SK-N-SH (cell line): Measurements from ENCODE around the gene ARHGAP23. TPM values are rescaled to one million over a fixed set of nuclear protein-coding genes. Genes with fewer than 3 reads are reported as not detected.

Source experiments
- CTCF ChIA-PET: fragments of 300-600, 350-600 bp; formaldehyde crosslinking; extraction: SDS; loops from one replicate; lab custom pipeline; 2021; lab: Yijun Ruan, JAX
- POLR2A ChIA-PET: fragments of 350-600 bp; sonication (Branson Sonifier 250); formaldehyde crosslinking; extraction: SDS; loops from one replicate; lab custom pipeline; 2020; ENCODE audit warnings: antibody characterized with exemption, inconsistent platforms; lab: Yijun Ruan, JAX
- DNase-seq: peaks from one replicate; pipeline ENCODE4 v3.0.0; 2012
- H2AFZ ChIP-seq: fragments of 200-600 bp; sonication (generic); 2 replicates; pipeline ENCODE4 v1.8.1; 2016; ENCODE audit warnings: antibody characterized with exemption, mild to moderate bottlenecking, low read depth
- H3F3A ChIP-seq: fragments of 200-600 bp; sonication (generic); replicated peaks from 2 replicates; pipeline ENCODE3; 2016; ENCODE audit warnings: antibody characterized with exemption, mild to moderate bottlenecking; ENCODE audit not compliant: insufficient read depth
- H3K27ac ChIP-seq, 2 experiments: fragments of 200-500 bp in 1 of 2; fragments of 200-600 bp in 1 of 2; sonication (Bioruptor generic) in 1 of 2; sonication (generic), shearing (Covaris generic) in 1 of 2; 2 replicates each; pipeline versions ENCODE4 v1.5.1 to v1.6.1; 2014 to 2016; ENCODE audit warnings: low read depth in 2 of 2, inconsistent platforms in 1 of 2, low read length in 1 of 2, mild to moderate bottlenecking in 1 of 2, mixed read lengths in 1 of 2
- H3K27me3 ChIP-seq: fragments of 200-600 bp; sonication (generic), shearing (Covaris generic); 2 replicates; pipeline ENCODE4 v1.6.1; 2016; ENCODE audit warnings: mixed run types; ENCODE audit not compliant: insufficient read depth
- H3K36me3 ChIP-seq, 2 experiments: fragments of 200-500 bp in 1 of 2; fragments of 200-600 bp in 1 of 2; sonication (Bioruptor generic) in 1 of 2; sonication (generic) in 1 of 2; replicated peaks in 1 of 2; 2 replicates each; pipeline versions ENCODE3 to v1.5.1; 2014 to 2016; ENCODE audit warnings: low read length in 1 of 2, mild to moderate bottlenecking in 1 of 2; ENCODE audit not compliant: insufficient read depth in 2 of 2, control insufficient read depth in 1 of 2
- H3K4me1 ChIP-seq, 2 experiments: fragments of 200-500 bp in 1 of 2; fragments of 200-600 bp in 1 of 2; sonication (Bioruptor generic) in 1 of 2; sonication (generic), shearing (Covaris generic) in 1 of 2; 2 replicates each; pipeline versions ENCODE4 v1.5.1 to v1.6.1; 2014 to 2016; ENCODE audit warnings: low read depth in 1 of 2, low read length in 1 of 2, mixed run types in 1 of 2; ENCODE audit not compliant: insufficient read depth in 2 of 2, control insufficient read depth in 1 of 2
- H3K4me2 ChIP-seq: fragments of 200-600 bp; sonication (generic), shearing (Covaris generic); 2 replicates; pipeline ENCODE4 v1.6.1; 2017; ENCODE audit warnings: mixed run types
- H3K4me3 ChIP-seq, 2 experiments: fragments of 200-500 bp in 1 of 2; fragments of 200-600 bp in 1 of 2; sonication (Bioruptor generic) in 1 of 2; sonication (generic), shearing (Covaris generic) in 1 of 2; 2 replicates each; pipeline versions ENCODE4 v1.5.1 to v1.8.1; 2014 to 2016; ENCODE audit warnings: low read depth in 2 of 2, inconsistent platforms in 1 of 2, low read length in 1 of 2, mild to moderate bottlenecking in 1 of 2, mixed read lengths in 1 of 2, moderate library complexity in 1 of 2
- H3K79me2 ChIP-seq: fragments of 200-600 bp; sonication (generic); 2 replicates; pipeline ENCODE4 v1.8.1; 2017; ENCODE audit warnings: mild to moderate bottlenecking; ENCODE audit not compliant: insufficient read depth
- H3K9ac ChIP-seq: fragments of 200-600 bp; sonication (generic); 2 replicates; pipeline ENCODE4 v1.6.1; 2017; ENCODE audit warnings: mixed run types
- H3K9me2 ChIP-seq: fragments of 200-600 bp; sonication (generic); 2 replicates; pipeline ENCODE4 v1.6.1; 2017; ENCODE audit warnings: mixed run types
- H3K9me3 ChIP-seq: fragments of 200-600 bp; sonication (generic); 2 replicates; pipeline ENCODE4 v1.6.1; 2017; ENCODE audit warnings: mixed run types, mild to moderate bottlenecking, moderate library complexity
- H4K20me1 ChIP-seq: fragments of 200-600 bp; sonication (generic); 2 replicates; pipeline ENCODE4 v1.6.1; 2017; ENCODE audit warnings: mild to moderate bottlenecking, mixed run types; ENCODE audit not compliant: insufficient read depth
- EZH2phosphoT487 ChIP-seq: fragments of 200-600 bp; sonication (generic); IDR thresholded peaks from 2 replicates; pipeline ENCODE4 v1.6.1; 2017; ENCODE audit warnings: low read depth, mixed run types, mild to moderate bottlenecking, antibody characterized with exemption, moderate library complexity, borderline replicate concordance
- FOXJ3 ChIP-seq: sonication (generic); formaldehyde crosslinking; IDR thresholded peaks from 2 replicates; pipeline ENCODE4 v1.5.1; 2020; ENCODE audit warnings: mild to moderate bottlenecking, missing genetic modification reagents
- JUND ChIP-seq: IDR thresholded peaks from 2 replicates; pipeline ENCODE4 v1.4.0; 2012
- MXI1 ChIP-seq: IDR thresholded peaks from 2 replicates; pipeline ENCODE4 v1.6.1; 2012; ENCODE audit warnings: mild to moderate bottlenecking, low read depth, low read length, improper control_type of control experiment
- NRF1 ChIP-seq: IDR thresholded peaks from 2 replicates; pipeline ENCODE4 v1.6.1; 2012; ENCODE audit warnings: low read depth, mild to moderate bottlenecking, low read length
- POLR2AphosphoS5 ChIP-seq: IDR thresholded peaks from 2 replicates; pipeline ENCODE4 v1.6.1; 2012; ENCODE audit warnings: low read depth, low read length
- RCOR1 ChIP-seq: fragments of 150-350 bp; IDR thresholded peaks from 2 replicates; pipeline ENCODE4 v1.6.1; 2017; ENCODE audit warnings: antibody characterized with exemption, low read length
- RFX5 ChIP-seq: IDR thresholded peaks from 2 replicates; pipeline ENCODE4 v1.6.1; 2012; ENCODE audit warnings: mild to moderate bottlenecking, improper control_type of control experiment, low read length
- TAF1 ChIP-seq: IDR thresholded peaks from 2 replicates; pipeline ENCODE4 v1.6.1; 2012; ENCODE audit warnings: low read depth, mild to moderate bottlenecking, low read length, moderate library complexity, borderline replicate concordance
- TEAD4 ChIP-seq: IDR thresholded peaks from 2 replicates; pipeline ENCODE4 v1.4.0; 2012; ENCODE audit warnings: mild to moderate bottlenecking, borderline replicate concordance; ENCODE audit not compliant: insufficient read depth
- WGBS: methylation state at CpG from one replicate; pipeline ENCODE4 v1.1.6; 2017; ENCODE audit warnings: low lambda C conversion rate; 5-methylcytosine and 5-hydroxymethylcytosine counted together
- polyA plus RNA-seq, 3 experiments: library from polyadenylated mRNA; depleted of rRNA; stranded (reverse); fragments of >200 nt; gene quantifications; 2 replicates each; pipeline ENCODE4 v1.2.3, GENCODE V29; 2012
- TF ChIP-seq, protein P1 (sequence below): fragments of 200-600 bp; sonication (generic); IDR thresholded peaks from 2 replicates; pipeline ENCODE4 v1.6.1; 2017; ENCODE audit warnings: antibody characterized with exemption, mild to moderate bottlenecking, moderate library complexity
- TF ChIP-seq, protein P2 (sequence below): fragments of 150-350 bp; IDR thresholded peaks from 2 replicates; pipeline ENCODE4 v1.6.1; 2017; ENCODE audit warnings: antibody characterized with exemption, low read length, low read depth, borderline replicate concordance
- TF ChIP-seq, protein P3 (sequence below): IDR thresholded peaks from 2 replicates; pipeline ENCODE4 v1.4.0; 2012; ENCODE audit warnings: low read depth, borderline replicate concordance
- TF ChIP-seq, protein P4 (sequence below): IDR thresholded peaks from 2 replicates; pipeline ENCODE4 v1.4.0; 2012; ENCODE audit warnings: low read depth, borderline replicate concordance

ARHGAP23 gene
- polyA plus RNA-seq, 1 of the 3 experiments (the other 2 are of a cell fraction): 19.2 TPM

DNA sequence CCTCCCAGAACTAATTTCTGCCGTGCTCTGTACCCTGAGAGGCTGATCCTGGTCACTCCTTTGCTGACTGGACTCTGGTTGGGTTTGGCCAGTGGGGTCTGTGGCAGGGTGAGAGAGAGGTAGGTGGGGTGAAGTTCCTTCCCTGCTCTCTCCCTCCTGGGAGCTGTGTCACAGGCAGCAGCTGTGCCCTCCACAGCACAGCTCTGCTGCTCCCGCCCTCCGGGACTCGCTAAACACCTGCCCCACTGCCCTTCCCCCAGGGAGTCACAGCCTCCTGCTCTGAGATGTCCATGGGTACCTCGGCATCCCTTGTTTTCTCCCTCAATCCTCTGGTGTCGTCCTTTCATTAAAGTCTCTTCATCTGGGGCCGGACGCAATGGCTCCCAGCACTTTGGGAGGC is 111.1 kb downstream of the ARHGAP23 start:
- no peak overlapping the region for H3K4me2 ChIP-seq
- ChIA-PET POLR2A (no interaction called here), CTCF (interaction anchor here (1.0 to 7.8 kb wide), 3 partner anchors 19 to 128 kb away, joined by 7 to 57 read pairs (median 32); no protein-coding TSS in a partner anchor)
- no peaks in the 10 kb centered on the region for H3K9me3 ChIP-seq
- no peaks in the 10 kb centered on the region for H3K4me1 ChIP-seq
- H4K20me1 ChIP-seq: no peaks in the 10 kb centered on the region
- peaks cover 3% of the 10 kb centered on the region for H3F3A ChIP-seq
- no peak overlapping the region for H2AFZ ChIP-seq
- H3K9ac ChIP-seq: no peak overlapping the region
- no peak for TF ChIP-seq EZH2phosphoT487
- no peak for TF ChIP-seq JUND
- TF ChIP-seq RFX5: no peak
- TF ChIP-seq NRF1: no peak
- TF ChIP-seq MXI1: no peak
- TF ChIP-seq RCOR1: no peak
- no peak for TF ChIP-seq FOXJ3 (CRISPR knock-in tag)
- TF ChIP-seq, protein P1, sequence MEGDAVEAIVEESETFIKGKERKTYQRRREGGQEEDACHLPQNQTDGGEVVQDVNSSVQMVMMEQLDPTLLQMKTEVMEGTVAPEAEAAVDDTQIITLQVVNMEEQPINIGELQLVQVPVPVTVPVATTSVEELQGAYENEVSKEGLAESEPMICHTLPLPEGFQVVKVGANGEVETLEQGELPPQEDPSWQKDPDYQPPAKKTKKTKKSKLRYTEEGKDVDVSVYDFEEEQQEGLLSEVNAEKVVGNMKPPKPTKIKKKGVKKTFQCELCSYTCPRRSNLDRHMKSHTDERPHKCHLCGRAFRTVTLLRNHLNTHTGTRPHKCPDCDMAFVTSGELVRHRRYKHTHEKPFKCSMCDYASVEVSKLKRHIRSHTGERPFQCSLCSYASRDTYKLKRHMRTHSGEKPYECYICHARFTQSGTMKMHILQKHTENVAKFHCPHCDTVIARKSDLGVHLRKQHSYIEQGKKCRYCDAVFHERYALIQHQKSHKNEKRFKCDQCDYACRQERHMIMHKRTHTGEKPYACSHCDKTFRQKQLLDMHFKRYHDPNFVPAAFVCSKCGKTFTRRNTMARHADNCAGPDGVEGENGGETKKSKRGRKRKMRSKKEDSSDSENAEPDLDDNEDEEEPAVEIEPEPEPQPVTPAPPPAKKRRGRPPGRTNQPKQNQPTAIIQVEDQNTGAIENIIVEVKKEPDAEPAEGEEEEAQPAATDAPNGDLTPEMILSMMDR: no peak
- TF ChIP-seq POLR2AphosphoS5: no peak
- TF ChIP-seq TEAD4: no peak
- TF ChIP-seq, protein P2, sequence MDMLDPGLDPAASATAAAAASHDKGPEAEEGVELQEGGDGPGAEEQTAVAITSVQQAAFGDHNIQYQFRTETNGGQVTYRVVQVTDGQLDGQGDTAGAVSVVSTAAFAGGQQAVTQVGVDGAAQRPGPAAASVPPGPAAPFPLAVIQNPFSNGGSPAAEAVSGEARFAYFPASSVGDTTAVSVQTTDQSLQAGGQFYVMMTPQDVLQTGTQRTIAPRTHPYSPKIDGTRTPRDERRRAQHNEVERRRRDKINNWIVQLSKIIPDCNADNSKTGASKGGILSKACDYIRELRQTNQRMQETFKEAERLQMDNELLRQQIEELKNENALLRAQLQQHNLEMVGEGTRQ: no peak
- TF ChIP-seq, protein P3, sequence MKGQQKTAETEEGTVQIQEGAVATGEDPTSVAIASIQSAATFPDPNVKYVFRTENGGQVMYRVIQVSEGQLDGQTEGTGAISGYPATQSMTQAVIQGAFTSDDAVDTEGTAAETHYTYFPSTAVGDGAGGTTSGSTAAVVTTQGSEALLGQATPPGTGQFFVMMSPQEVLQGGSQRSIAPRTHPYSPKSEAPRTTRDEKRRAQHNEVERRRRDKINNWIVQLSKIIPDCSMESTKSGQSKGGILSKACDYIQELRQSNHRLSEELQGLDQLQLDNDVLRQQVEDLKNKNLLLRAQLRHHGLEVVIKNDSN: no peak
- TF ChIP-seq, protein P4, sequence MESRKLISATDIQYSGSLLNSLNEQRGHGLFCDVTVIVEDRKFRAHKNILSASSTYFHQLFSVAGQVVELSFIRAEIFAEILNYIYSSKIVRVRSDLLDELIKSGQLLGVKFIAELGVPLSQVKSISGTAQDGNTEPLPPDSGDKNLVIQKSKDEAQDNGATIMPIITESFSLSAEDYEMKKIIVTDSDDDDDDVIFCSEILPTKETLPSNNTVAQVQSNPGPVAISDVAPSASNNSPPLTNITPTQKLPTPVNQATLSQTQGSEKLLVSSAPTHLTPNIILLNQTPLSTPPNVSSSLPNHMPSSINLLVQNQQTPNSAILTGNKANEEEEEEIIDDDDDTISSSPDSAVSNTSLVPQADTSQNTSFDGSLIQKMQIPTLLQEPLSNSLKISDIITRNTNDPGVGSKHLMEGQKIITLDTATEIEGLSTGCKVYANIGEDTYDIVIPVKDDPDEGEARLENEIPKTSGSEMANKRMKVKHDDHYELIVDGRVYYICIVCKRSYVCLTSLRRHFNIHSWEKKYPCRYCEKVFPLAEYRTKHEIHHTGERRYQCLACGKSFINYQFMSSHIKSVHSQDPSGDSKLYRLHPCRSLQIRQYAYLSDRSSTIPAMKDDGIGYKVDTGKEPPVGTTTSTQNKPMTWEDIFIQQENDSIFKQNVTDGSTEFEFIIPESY: no peak
- TF ChIP-seq TAF1: no peak
- 74% methylated on average over 8 of the region's 8 CpGs for WGBS
- no peaks in the 10 kb centered on the region for H3K79me2 ChIP-seq
- no peaks in the 10 kb centered on the region for H3K9me2 ChIP-seq
- no peak overlapping the region for H3K4me3 ChIP-seq
- no peaks in the 10 kb centered on the region for H3K36me3 ChIP-seq
- no peaks in the 10 kb centered on the region for H3K27me3 ChIP-seq
- H3K27ac ChIP-seq: no peak overlapping the region
- no peak for DNase-seq
